GM12801 (cell line): Measurements from ENCODE around the gene ACBD6.

Experiments
- CTCF ChIP-seq: IDR thresholded peaks from one replicate; pipeline ENCODE4 v1.5.1; 2011; ENCODE audit warnings: control low read depth; ENCODE audit not compliant: insufficient read length; ENCODE audit errors: extremely low read depth

Gene ACBD6

DNA sequence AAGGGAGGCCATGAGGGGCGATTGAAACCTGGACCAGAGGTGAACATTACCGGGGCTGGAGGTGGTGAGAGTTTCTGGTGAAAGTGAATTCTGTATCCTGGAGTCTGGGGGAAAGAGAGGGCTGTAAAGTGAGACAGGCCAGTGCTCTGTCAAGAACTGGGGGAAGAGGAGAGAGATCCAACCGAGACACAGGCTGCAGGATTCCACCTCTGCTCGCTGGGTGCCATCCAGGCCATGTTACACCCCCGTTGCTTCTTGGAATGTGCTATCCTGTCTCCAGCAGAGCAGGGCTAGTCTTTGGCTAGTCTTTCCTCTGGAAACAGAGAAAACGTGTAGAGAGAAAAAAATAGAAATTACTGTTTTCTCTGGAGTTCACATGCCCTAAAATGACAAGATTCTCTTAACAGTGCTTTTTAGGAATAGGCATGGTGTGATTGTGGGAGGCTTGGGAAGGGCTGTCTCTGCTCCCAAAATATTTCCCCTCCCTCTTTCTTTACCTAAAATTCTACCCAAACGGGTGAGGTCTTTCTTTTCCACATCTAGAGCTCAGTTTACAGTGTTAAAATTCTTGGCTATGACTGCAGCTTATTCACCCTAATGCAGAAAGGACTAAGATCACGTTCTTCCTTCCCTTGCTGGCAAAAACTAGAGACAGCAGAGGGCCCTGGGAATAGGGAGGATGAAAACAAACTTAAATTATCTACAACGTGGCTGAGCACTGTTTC is 39.9 kb upstream of the ACBD6 start:
- no peak for TF ChIP-seq CTCF

- TF ChIP-seq CTCF = no peak
These were observed 38.6 kb upstream of the ACBD6 start for GRCh38 chr1:180540697-180541594.

- no peak for TF ChIP-seq CTCF
These were observed 36.8 kb upstream of the ACBD6 start for GRCh38 chr1:180539136-180539535.

DNA sequence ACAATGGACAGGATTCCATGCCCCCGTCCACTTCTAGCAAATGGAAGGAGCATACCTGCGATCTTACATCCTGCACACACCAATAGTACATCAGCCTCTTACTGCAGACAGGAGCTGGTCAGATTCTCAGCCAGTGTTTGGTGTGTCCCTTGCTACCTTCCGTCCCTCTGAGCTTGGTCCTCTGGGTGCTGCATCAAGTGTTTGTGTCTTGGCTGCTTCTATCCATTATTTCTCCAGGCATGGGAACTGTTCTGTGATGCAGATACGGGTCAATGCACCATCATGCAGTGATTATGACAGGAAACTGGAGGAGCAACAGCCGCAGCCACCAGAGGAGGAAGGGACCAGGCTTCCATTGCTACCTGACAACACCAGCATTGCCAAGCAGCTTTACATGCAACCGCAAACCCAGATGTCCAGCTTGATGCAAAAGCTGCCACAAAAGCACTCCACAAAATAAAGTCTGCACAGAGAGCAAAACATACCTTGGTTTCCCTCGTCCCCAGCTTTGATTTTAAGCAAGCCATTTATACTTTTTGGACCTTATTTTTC is 34.5 kb upstream of the ACBD6 start:
- no peak for TF ChIP-seq CTCF

DNA sequence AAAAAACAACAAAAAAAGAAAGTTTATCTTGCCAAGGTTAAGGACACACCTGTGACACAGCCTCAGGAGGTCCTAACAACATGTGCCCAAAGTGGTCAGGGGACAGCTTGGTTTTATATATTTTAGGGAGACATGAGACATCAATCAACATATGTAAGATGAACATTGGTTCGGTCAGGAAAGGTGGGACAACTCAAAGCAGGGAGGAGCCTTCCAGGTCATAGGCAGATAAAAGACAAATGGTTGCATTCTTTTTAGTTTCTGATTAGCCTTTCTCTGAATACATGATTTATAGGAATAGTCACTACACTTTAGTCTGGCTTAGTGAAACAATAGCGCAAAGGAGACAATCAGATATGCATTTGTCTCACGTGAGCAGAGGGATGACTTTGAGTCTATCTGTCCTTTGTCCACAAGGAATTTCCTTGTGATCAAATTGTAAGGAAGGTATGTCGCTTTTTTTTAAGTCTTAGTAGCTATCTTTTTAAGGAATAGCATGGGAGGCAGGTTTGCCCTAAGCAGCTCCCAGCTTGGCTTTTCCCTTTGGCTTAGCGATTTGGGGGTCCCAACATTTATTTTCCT is 33.1 kb upstream of the ACBD6 start:
- TF ChIP-seq CTCF = no peak

- no peak for TF ChIP-seq CTCF
These were observed 31.8 kb upstream of the ACBD6 start for GRCh38 chr1:180534214-180534613.
